HuH-7 (cell line): ENCODE data around the gene CYSLTR2.

Source experiments
- DNase-seq: peaks from one replicate; pipeline ENCODE4 v3.0.0; 2011; ENCODE audit warnings: low spot score

The CYSLTR2 gene

GRCh38 chr13:48653472-48653939 is at the start of gene CYSLTR2:
TSS of gene CYSLTR2 (plus strand) at chr13:48653929. CDS start at chr13:48706818, 52,889 bp downstream.
- no peak for DNase-seq

DNA sequence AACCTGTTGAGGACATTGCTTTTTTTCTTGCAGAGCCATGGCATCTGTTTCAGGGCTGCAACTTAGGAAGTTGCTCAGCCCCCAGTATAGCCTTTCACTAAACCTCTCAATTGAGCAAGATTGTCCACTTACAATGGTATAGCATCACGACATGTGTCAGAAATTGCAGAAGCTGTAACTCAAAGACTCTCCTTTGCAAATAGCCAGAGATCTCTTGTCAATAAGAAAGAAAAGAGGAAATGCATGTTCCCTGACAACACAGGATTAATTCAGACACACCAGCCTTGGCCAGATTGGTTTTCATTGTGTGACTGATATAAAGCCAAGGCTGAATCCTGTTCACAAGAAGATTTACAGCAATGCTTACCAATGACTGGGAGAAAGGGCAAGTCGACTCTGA is 38.7 kb upstream of the CYSLTR2 start:
- no peak for DNase-seq

DNA sequence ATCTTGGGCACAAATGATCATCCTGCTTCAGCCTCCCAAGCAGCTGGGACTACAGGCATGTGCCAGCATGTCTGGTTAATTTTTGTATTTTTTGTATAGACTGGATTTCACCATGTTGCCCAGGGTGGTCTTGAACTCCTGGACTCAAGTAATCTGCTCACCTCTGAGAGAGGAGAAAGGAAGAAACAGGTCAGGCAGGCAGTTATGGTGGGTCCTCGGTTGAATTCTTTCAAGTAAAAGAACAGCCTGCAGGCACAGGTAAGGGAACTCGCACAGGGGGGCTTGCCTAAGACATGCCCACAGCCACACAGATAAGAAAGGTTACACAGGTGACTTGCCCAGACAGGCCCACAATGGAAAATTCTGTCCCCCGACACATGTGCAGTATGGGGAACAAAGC is 34.8 kb upstream of the CYSLTR2 start:
- DNase-seq, result no peak

DNA sequence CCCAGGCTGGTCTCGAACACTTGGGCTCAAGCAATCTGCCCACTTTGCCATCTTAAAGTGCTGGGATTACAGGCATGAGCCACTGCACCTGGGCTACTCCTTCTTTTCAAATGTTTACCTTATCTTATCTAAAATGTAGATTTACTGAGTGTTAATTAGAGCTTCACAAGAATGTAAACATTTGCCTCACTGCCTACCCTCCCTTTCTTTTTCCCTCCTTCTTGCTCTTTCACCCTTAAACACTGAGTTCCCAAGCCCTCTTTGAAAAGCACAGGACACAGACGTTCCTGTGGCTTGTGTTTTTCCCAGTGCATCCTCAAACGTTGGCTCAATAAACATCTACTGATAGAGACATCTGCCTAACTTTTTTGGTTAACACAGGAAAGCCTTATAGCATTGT is 32.7 kb upstream of the CYSLTR2 start:
- DNase-seq, result no peak

GRCh38 chr13:48624016-48624415 is 29.7 kb upstream of the CYSLTR2 start:
- DNase-seq, result no peak

GRCh38 chr13:48624858-48625257 is 28.9 kb upstream of the CYSLTR2 start:
- DNase-seq, result no peak

DNA sequence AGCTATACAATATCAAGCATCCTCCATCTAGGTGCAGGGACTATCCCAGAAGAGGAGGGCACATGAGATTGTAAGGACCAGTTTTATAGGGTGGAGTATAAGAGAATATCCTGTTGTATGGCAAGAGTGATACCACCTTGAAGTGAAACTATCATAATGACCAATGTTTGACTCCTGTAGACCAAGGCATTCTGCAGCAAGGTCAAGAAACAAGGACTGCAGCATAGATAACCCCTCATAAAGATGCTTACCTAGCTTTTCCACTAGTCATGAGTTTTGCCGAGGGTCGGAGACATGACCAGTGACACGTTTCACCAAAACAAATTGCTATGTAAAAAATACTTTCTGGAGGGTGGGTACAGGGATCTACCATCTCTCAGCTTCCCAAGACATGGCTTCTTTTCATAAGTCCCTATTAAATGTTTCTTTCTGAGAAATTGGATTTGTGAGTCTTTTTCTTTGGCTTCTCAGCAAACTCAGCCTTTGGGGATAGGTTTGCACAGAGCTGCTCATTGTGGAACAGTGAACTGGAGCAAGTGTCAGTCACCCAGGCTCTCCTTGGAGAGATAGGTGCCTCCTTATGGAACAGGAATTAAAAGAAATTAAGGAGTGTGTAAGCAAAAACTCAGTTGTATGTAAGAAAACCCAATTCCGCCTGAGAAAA is 28.2 kb upstream of the CYSLTR2 start:
- DNase-seq, result no peak

- no peak for DNase-seq
Observed at GRCh38 chr13:48626077-48626449, 27.7 kb upstream of the CYSLTR2 start.

DNA sequence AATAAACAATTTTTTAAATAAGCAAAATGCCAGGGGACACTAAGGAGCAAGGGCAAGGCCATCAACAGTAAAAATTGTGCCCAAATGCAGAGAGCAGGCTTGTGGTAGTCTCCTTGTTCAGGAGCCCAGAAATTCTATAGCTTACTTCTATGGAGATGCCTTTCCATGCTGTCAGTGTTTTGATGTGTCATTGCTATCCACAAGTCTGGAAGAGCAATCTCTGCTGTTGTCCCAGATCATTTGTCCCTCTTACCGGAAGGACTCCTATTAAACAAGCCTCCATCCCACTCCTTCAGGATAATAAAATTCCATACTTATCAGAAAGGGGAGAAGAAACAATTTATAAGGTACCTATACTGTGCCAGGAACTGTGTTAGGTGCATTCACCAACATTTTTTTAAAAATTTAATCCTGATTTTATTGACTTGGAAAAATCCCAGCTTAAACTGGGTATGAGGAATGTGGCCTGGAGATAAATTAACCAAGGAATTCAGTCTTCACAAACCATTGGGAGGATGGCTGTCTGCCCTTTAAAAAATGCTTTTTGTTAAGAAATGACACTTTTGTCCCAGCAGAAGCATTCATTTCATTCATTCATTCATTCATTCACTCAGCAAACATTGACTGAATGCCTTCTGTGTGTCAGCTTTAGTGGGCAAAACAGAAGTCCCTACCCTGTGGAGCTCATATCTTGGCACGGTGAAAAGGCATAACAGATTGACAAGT is 26.8 kb upstream of the CYSLTR2 start:
- DNase-seq, result no peak

- DNase-seq, result no peak
Observed at GRCh38 chr13:48629277-48629676, 24.5 kb upstream of the CYSLTR2 start.

DNA sequence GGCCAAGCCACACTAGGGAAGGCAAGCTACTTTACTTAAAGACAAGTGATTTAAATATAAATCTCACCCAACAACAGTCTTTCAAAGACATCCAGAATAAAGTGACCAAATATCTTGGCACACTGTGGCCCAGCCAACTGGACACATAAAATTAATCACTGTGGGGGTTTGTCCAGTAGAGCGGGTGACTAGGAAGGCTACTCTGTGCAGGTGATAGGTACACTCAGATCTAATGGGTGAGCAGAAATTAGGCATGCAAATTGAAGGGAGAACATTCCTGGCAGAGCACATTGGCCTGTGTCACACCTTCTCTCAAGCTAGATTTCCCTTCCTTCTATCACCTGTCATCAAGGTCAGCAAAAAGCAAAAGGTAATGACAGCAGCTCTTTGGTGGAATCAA is 23.4 kb upstream of the CYSLTR2 start:
- no peak for DNase-seq

GRCh38 chr13:48630773-48631172 is 23.0 kb upstream of the CYSLTR2 start:
- DNase-seq, result no peak

DNA sequence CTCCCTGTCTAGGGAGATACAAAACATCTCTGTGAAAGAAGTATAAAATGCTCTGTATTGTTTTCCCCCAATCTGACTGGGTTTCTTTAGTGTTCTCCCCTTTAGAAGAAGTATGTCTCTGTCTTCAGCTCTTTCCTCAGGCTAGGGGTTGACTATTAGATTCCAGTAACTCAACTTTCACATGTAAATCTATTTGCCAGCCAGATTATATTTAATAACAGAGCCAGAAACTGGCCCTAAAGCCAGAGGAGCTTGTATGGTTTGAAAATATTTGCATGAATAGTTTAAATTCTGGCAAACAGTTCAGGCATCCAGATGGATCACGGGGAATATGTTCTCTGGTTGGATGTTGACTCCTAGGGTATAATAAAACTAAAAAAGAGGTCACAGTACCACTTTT is 22.3 kb upstream of the CYSLTR2 start:
- no peak for DNase-seq

- no peak for DNase-seq
Observed at GRCh38 chr13:48633700-48634099, 20.0 kb upstream of the CYSLTR2 start.

GRCh38 chr13:48634636-48635035 is 19.1 kb upstream of the CYSLTR2 start:
- no peak for DNase-seq

- no peak for DNase-seq
Observed at GRCh38 chr13:48635478-48635877, 18.3 kb upstream of the CYSLTR2 start.

DNA sequence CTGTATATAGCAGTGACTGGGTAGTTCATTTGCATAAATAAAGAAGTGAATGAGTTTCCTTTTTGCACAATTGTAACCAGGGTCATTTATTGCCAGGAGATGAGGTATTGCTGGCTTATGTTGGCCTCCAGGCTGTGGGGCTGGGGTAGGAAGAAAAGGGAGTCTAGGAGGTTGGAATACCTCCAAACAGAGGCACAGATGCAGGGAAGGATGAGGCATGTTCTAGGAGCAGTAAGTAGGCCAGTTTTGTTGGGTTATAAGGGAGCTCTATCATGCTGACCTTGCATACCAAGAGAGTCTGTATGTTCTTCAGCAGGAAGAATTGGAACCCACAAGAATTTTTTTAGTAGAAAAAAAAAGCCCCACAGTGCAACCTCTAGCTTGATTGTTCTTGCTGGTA is 17.2 kb upstream of the CYSLTR2 start:
- no peak for DNase-seq

- no peak for DNase-seq
Observed at GRCh38 chr13:48637601-48638000, 16.1 kb upstream of the CYSLTR2 start.

GRCh38 chr13:48640767-48641166 is 13.0 kb upstream of the CYSLTR2 start:
- DNase-seq, result no peak

- DNase-seq, result no peak
Observed at GRCh38 chr13:48641404-48641803, 12.3 kb upstream of the CYSLTR2 start.

GRCh38 chr13:48642061-48642460 is 11.7 kb upstream of the CYSLTR2 start:
- no peak for DNase-seq

GRCh38 chr13:48643159-48643558 is 10.6 kb upstream of the CYSLTR2 start:
- DNase-seq, result no peak

GRCh38 chr13:48644141-48644540 is 9.6 kb upstream of the CYSLTR2 start:
- DNase-seq, result no peak

GRCh38 chr13:48644951-48645350 is 8.8 kb upstream of the CYSLTR2 start:
- no peak for DNase-seq
